ENCODE measurements around the gene CALB2. TPM values are rescaled to one million over a fixed set of nuclear protein-coding genes. Genes with fewer than 3 reads are reported as not detected.
A peak's percentile ranks its signal among the peaks of the same experiment; 100 is the strongest.

CALB2 gene
- total and polyA plus RNA-seq, 2 of the 8 experiments (the other 6 are each of a cell fraction or from before 2014, with no cell fraction given) = 1.9 to 2.6 TPM

DNA sequence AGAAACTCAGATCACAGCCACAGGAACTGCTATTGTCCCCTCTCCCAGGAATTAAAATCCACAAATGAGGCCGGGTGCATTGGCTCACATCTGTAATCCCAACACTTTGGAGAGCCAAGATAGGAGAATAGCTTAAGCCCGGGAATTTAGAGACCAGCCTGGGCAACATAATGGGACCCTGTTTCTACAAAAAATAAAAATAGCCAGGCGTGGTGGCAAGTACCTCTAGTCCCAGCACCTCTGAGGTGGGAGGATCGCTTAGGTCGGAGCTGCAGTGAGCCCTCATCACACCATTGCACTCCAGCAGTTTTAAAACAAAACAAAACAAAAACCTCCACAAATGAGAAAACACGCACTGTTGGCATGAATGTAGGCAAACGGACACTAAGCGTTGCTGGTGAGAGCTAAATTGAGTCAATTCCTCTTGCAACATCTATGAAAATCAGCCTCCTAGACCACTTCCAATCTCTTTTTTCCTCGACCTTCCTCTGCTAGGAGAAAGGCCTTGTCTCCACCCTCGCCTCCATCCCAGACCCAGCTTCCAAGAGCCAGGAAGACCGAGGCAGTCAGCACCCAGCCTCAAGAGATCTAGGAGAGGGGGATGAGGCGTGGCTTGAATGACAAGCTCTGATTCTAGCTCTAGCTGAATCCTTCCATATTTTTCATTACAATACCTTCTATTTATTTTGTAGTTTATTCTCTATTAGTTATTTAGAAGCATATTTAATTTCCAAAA, 68.5 kb downstream of the CALB2 start:
- Histone ChIP-seq H2BK15ac (ENCODE audit: low read length) (no peak overlapping the region), H3K9me3 (ENCODE audit: insufficient read depth in 2 of 2, low read depth in 1 of 2, low read length in 1 of 2) (no peaks in the 10 kb centered on the region), H3K79me1 (ENCODE audit: low read depth, low read length) (no peaks in the 10 kb centered on the region), H3K79me2 (ENCODE audit: control insufficient read depth in 1 of 2, insufficient read depth in 2 of 2, low read length in 2 of 2) (no peaks in the 10 kb centered on the region), H3K4me1 (replicated peaks in 1 of 4; ENCODE audit: control insufficient read depth in 3 of 4, insufficient read depth in 4 of 4, low read length in 3 of 4) (peaks cover 0 to 5% (median 3%) of the 10 kb centered on the region in 4 experiments; a peak in 5 of 7 replicates), H2BK5ac (ENCODE audit: low read depth, low read length) (no peak overlapping the region), H3K23ac (ENCODE audit: insufficient read length) (no peak overlapping the region), H3K27me3 (replicated peaks in 1 of 4; ENCODE audit: control insufficient read depth in 3 of 4, extremely low read depth in 1 of 4, insufficient read depth in 3 of 4, low read length in 3 of 4) (peaks cover 0 to 13% (median 6%) of the 10 kb centered on the region in 4 experiments; a peak in 4 of 7 replicates), H2BK12ac (ENCODE audit: low read depth, low read length) (no peak overlapping the region), H4K5ac (ENCODE audit: insufficient read length, low read depth, low read length) (no peak overlapping the region), H3K14ac (ENCODE audit: insufficient read length) (no peak overlapping the region), H2BK120ac (replicated peaks; ENCODE audit: low read depth, low read length) (no peak overlapping the region), H3K4me3 (ENCODE audit: extremely low read depth in 1 of 4, insufficient read depth in 2 of 4, low read depth in 3 of 4, low read length in 4 of 4) (peak overlapping the region in 1 of 4 experiments; percentile 7; a peak in 1 of 8 replicates), H3K18ac (ENCODE audit: extremely low read depth, low read length) (no peak overlapping the region), H3K36me3 (ENCODE audit: control insufficient read depth in 2 of 4, insufficient read depth in 4 of 4, low read length in 3 of 4) (no peaks in the 10 kb centered on the region; a peak in 2 of 8 replicates), H2BK20ac (ENCODE audit: low read length) (no peak overlapping the region), H3K4ac (replicated peaks; ENCODE audit: insufficient read length, low read depth, low read length) (no peak overlapping the region), H4K91ac (replicated peaks; ENCODE audit: insufficient read length, low read length) (no peak overlapping the region), H3K23me2 (ENCODE audit: low read depth, low read length) (peaks cover 5% of the 10 kb centered on the region; the same call in 1 of the 2 replicates), H3K56ac (replicated peaks; ENCODE audit: insufficient read length, low read depth, low read length) (no peak overlapping the region), H2AFZ (ENCODE audit: low read length) (0 out of 2 replicates have a peak overlapping the region, but pooled peaks have one; percentile 26), H4K20me1 (replicated peaks in 1 of 2; ENCODE audit: control insufficient read depth in 1 of 2, insufficient read depth in 2 of 2, low read length in 2 of 2) (no peaks in the 10 kb centered on the region), H3K9ac (replicated peaks in 1 of 4; ENCODE audit: extremely low read depth in 1 of 4, low read depth in 3 of 4, low read length in 3 of 4) (no peak overlapping the region), H4K8ac (ENCODE audit: extremely low read depth, insufficient read depth, low read length) (no peak overlapping the region), H2AK5ac (ENCODE audit: low read depth, low read length) (no peak overlapping the region), H3K4me2 (ENCODE audit: insufficient read depth in 1 of 2, low read depth in 2 of 2, low read length in 2 of 2) (peak overlapping the region; percentile 82; a peak in 3 of 4 replicates), H3K27ac (ENCODE audit: low read depth, low read length) (no peak overlapping the region)
- CTCF ChIA-PET (ENCODE audit: partially characterized antibody) = interaction anchor here (0.7 to 7.8 kb wide), 6 partner anchors 10 to 184 kb away, joined by 3 to 99 read pairs (median 6); no protein-coding TSS in a partner anchor
- FAIRE-seq (peak; percentile 66), DNase-seq (ENCODE audit: low read depth in 1 of 2, low spot score in 2 of 2) (no peak)
- TF ChIP-seq, protein P1, sequence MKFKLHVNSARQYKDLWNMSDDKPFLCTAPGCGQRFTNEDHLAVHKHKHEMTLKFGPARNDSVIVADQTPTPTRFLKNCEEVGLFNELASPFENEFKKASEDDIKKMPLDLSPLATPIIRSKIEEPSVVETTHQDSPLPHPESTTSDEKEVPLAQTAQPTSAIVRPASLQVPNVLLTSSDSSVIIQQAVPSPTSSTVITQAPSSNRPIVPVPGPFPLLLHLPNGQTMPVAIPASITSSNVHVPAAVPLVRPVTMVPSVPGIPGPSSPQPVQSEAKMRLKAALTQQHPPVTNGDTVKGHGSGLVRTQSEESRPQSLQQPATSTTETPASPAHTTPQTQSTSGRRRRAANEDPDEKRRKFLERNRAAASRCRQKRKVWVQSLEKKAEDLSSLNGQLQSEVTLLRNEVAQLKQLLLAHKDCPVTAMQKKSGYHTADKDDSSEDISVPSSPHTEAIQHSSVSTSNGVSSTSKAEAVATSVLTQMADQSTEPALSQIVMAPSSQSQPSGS (IDR thresholded peaks at IDR 0.05; ENCODE audit: low read length) = 0 out of 2 replicates have a peak, but pooled peaks have one; percentile 7
- TF ChIP-seq TAF7 (optimal IDR thresholded peaks at IDR 0.05; ENCODE audit: borderline replicate concordance, low read depth, low read length) = no peak
- 66% methylated on average over 12 of the region's 12 CpGs; no CpG with 5 or more reads in 1 of the 2 experiments for WGBS, 2 experiments (ENCODE audit: extremely low coverage in 1 of 2, insufficient coverage in 1 of 2, insufficient read length in 1 of 2, insufficient replicate concordance in 2 of 2, low coverage in 1 of 2, low lambda C conversion rate in 2 of 2, missing lambda C conversion rate in 1 of 2)
- POLR2A ChIA-PET (ENCODE audit: partially characterized antibody) = interaction anchor here (1.2 to 1.5 kb wide), 4 partner anchors 7 to 178 kb away, joined by 3 to 4 read pairs (median 4); no protein-coding TSS in a partner anchor

Measured in H1 (cell line).